Epidermal melanocyte (primary cell): ENCODE results near the gene EMD.
A peak's percentile ranks its signal among the peaks of the same experiment; 100 is the strongest.

Experiments
- DNase-seq: peaks from one replicate; pipeline ENCODE4 v3.0.0; 2011; ENCODE audit warnings: low spot score; ENCODE audit not compliant: insufficient read length

EMD gene

GRCh38 chrX:154412468-154412867 is 33.4 kb downstream of the EMD start:
- no peak for DNase-seq

GRCh38 chrX:154413142-154413541 is 34.0 kb downstream of the EMD start:
- DNase-seq = no peak

GRCh38 chrX:154417157-154417556 is 38.1 kb downstream of the EMD start:
- DNase-seq = no peak

- no peak for DNase-seq
These were observed 40.1 kb downstream of the EMD start for GRCh38 chrX:154419189-154419588.

- DNase-seq = no peak
These were observed 40.8 kb downstream of the EMD start for GRCh38 chrX:154419688-154420401.

GRCh38 chrX:154420402-154420756 is 41.3 kb downstream of the EMD start:
- no peak for DNase-seq

GRCh38 chrX:154426916-154427770 is 48.0 kb downstream of the EMD start:
- no peak for DNase-seq

GRCh38 chrX:154428176-154429171 is 49.4 kb downstream of the EMD start, which contains the start of gene ATP6AP1:
Gene ATP6AP1, plus strand, starts transcription at chrX:154428677. Its CDS starts 16 bp downstream, at chrX:154428693.
- DNase-seq = peak; percentile 84

- no peak for DNase-seq
These were observed 50.6 kb downstream of the EMD start for GRCh38 chrX:154429711-154430110.

GRCh38 chrX:154430479-154430878 is 51.4 kb downstream of the EMD start:
- DNase-seq = no peak

GRCh38 chrX:154430916-154431315 is 51.8 kb downstream of the EMD start:
- no peak for DNase-seq
